GM12865 (cell line): ENCODE results near the gene SLC9A1.

Experiments used
- DNase-seq: peaks from one replicate; pipeline ENCODE4 v3.0.0; 2010; ENCODE audit warnings: low read depth
- H3K4me3 ChIP-seq: 2 replicates; pipeline ENCODE4 v1.5.1; 2011; ENCODE audit warnings: mild to moderate bottlenecking, low read depth, low read length, control low read depth
- CTCF ChIP-seq: IDR thresholded peaks from 2 replicates; pipeline ENCODE4 v1.5.1; 2011; ENCODE audit warnings: low read length, control low read depth, low read depth, inconsistent platforms; ENCODE audit not compliant: insufficient read depth; ENCODE audit errors: missing control alignments

SLC9A1 gene

GRCh38 chr1:27147842-27148518, 6.9 kb downstream of the SLC9A1 start:
- H3K4me3 ChIP-seq: no peak overlapping the region
- no peak for TF ChIP-seq CTCF
- no peak for DNase-seq

- H3K4me3 ChIP-seq: no peak overlapping the region
- TF ChIP-seq CTCF: no peak
- DNase-seq: no peak
Observed at GRCh38 chr1:27145934-27146354, 9.0 kb downstream of the SLC9A1 start.

- DNase-seq: no peak
- TF ChIP-seq CTCF: no peak
- no peak overlapping the region for H3K4me3 ChIP-seq
Observed at GRCh38 chr1:27144920-27145661, 9.8 kb downstream of the SLC9A1 start.

GRCh38 chr1:27144049-27144748, 10.7 kb downstream of the SLC9A1 start:
- TF ChIP-seq CTCF: no peak
- DNase-seq: no peak
- no peak overlapping the region for H3K4me3 ChIP-seq

GRCh38 chr1:27143401-27143800, 11.5 kb downstream of the SLC9A1 start:
- TF ChIP-seq CTCF: no peak
- no peak overlapping the region for H3K4me3 ChIP-seq
- no peak for DNase-seq

- no peak for DNase-seq
- no peak overlapping the region for H3K4me3 ChIP-seq
- no peak for TF ChIP-seq CTCF
Observed at GRCh38 chr1:27142464-27142863, 12.5 kb downstream of the SLC9A1 start.
